Measurements from ENCODE around the gene TEAD2.
"Not testable (repeated sequence)": the region's sequence is repeated elsewhere in the genome, so short reads cannot be mapped to it uniquely, and the experiment has no call there.

Gene TEAD2

DNA sequence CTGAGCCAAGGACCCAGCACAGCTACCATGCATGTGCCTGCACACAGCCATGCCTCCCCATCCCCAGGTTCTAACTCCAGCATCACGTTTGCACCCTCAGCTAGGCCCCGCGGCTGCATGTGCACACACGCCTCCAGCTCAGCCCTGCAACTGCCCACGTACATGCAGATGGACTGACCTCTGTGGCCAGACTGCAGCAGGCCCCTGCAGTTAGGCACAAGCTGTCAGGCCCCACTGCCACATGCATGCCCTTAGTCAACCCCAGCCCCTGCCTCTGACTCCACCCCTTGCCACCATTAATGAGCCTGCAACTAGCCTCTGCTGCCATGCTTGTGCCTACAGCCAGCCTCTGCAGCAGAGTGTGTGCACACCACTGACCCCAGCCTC is 60.4 kb downstream of the TEAD2 start:
- no peaks in the 10 kb centered on the region for H3K36me3 ChIP-seq (ENCODE audit: low read length)
- 0 out of 2 replicates have a peak, but pooled peaks cover 5% of the 10 kb centered on the region for H3F3A ChIP-seq (ENCODE audit: insufficient read depth)
- TF ChIP-seq, protein P1, sequence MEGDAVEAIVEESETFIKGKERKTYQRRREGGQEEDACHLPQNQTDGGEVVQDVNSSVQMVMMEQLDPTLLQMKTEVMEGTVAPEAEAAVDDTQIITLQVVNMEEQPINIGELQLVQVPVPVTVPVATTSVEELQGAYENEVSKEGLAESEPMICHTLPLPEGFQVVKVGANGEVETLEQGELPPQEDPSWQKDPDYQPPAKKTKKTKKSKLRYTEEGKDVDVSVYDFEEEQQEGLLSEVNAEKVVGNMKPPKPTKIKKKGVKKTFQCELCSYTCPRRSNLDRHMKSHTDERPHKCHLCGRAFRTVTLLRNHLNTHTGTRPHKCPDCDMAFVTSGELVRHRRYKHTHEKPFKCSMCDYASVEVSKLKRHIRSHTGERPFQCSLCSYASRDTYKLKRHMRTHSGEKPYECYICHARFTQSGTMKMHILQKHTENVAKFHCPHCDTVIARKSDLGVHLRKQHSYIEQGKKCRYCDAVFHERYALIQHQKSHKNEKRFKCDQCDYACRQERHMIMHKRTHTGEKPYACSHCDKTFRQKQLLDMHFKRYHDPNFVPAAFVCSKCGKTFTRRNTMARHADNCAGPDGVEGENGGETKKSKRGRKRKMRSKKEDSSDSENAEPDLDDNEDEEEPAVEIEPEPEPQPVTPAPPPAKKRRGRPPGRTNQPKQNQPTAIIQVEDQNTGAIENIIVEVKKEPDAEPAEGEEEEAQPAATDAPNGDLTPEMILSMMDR (IDR thresholded peaks at IDR 0.05; ENCODE audit: insufficient read depth, low read length, poor library complexity, severe bottlenecking), result no peak
- no peak for TF ChIP-seq EZH2phosphoT487 (conservative IDR thresholded peaks at IDR 0.05; ENCODE audit: low read length)
- no peak overlapping the region for H2AFZ ChIP-seq (ENCODE audit: low read depth, low read length, severe bottlenecking)
- H3K9me3 ChIP-seq (ENCODE audit: insufficient read depth, low read length), result no peaks in the 10 kb centered on the region
- H3K4me3 ChIP-seq (ENCODE audit: insufficient read depth, low read length, poor library complexity, severe bottlenecking), result no peak overlapping the region
- no peak overlapping the region for H3K4me2 ChIP-seq (ENCODE audit: low read depth, low read length, poor library complexity, severe bottlenecking)
- H3K27me3 ChIP-seq (ENCODE audit: low read length), result no peaks in the 10 kb centered on the region
- H3K9me2 ChIP-seq (replicated peaks; ENCODE audit: insufficient read depth, low read length), result no peaks in the 10 kb centered on the region
- no peak overlapping the region for H3K9ac ChIP-seq (ENCODE audit: low read length)
- no peaks in the 10 kb centered on the region for H3K79me2 ChIP-seq (ENCODE audit: insufficient read depth, low read length)
- H3K27ac ChIP-seq (ENCODE audit: low read depth, low read length), result no peak overlapping the region
- H4K20me1 ChIP-seq (ENCODE audit: low read depth, low read length), result no peaks in the 10 kb centered on the region

DNA sequence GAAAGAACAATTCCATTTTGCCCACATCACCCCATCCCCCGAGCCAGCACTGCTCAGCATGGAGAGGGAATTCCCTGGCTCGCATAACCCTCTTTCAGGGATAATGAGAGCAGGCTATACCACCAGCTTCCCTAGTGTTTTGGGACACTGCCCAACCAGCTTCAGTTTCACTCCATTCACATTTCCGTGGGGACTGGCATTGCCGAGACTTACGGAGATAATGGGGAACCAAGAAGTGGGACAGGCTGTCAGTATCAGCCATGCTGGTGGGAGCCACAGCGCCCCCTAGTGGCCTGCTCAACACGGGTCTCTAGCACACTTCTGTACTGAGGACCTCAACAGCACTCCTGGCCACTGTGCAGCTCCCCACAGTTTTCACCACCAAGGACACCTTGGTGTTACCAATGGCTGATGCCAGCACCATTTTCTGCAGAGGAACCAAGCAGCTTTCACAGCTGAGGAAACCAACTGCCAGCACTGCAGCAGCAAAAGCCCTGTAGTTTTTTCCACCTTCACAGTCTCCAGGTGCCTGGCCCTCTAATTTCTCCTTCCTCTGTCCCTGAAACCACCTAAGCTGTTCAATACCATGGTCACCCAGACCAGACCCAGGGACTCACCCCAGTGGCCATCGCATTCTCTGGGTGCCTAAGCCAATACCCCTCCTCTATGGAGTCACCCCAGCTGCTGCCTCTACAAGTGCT is 60.9 kb downstream of the TEAD2 start:
- no peak overlapping the region for H2AFZ ChIP-seq (ENCODE audit: low read depth, low read length, severe bottlenecking)
- no peaks in the 10 kb centered on the region for H4K20me1 ChIP-seq (ENCODE audit: low read depth, low read length)
- no peak overlapping the region for H3K9ac ChIP-seq (ENCODE audit: low read length)
- no peaks in the 10 kb centered on the region for H3K36me3 ChIP-seq (ENCODE audit: low read length)
- H3K79me2 ChIP-seq (ENCODE audit: insufficient read depth, low read length), result no peaks in the 10 kb centered on the region
- TF ChIP-seq, protein P1 (IDR thresholded peaks at IDR 0.05; ENCODE audit: insufficient read depth, low read length, poor library complexity, severe bottlenecking), result peak; percentile 60
- TF ChIP-seq EZH2phosphoT487 (conservative IDR thresholded peaks at IDR 0.05; ENCODE audit: low read length), result no peak
- peak overlapping the region; percentile 16 for H3K4me2 ChIP-seq (ENCODE audit: low read depth, low read length, poor library complexity, severe bottlenecking)
- H3K9me2 ChIP-seq (replicated peaks; ENCODE audit: insufficient read depth, low read length), result no peaks in the 10 kb centered on the region
- H3F3A ChIP-seq (ENCODE audit: insufficient read depth), result 0 out of 2 replicates have a peak, but pooled peaks cover 5% of the 10 kb centered on the region
- H3K27ac ChIP-seq (ENCODE audit: low read depth, low read length), result no peak overlapping the region
- no peaks in the 10 kb centered on the region for H3K27me3 ChIP-seq (ENCODE audit: low read length)
- no peaks in the 10 kb centered on the region for H3K9me3 ChIP-seq (ENCODE audit: insufficient read depth, low read length)
- no peak overlapping the region for H3K4me3 ChIP-seq (ENCODE audit: insufficient read depth, low read length, poor library complexity, severe bottlenecking)

DNA sequence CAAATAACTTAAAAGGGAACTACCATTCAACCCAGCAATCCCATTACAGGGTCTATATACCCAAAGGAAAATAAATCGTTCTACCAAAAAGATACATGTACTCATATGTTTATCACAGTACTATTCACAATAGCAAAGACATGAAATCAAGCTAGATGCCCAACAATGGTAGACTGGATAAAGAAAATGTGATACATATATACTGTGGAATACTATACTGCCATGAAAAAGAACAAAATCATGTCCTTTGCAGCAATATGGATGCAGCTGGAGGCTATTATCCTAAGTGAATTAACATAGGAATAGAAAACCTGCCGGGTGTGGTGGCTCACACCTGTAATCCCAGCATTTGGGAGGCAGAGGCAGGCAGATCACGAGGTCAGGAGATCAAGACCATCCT is 63.6 kb downstream of the TEAD2 start:
- H3K9me3 ChIP-seq (ENCODE audit: insufficient read depth, low read length); H3K79me2 ChIP-seq (ENCODE audit: insufficient read depth, low read length); H3K9ac ChIP-seq (ENCODE audit: low read length): not testable (repeated sequence)

DNA sequence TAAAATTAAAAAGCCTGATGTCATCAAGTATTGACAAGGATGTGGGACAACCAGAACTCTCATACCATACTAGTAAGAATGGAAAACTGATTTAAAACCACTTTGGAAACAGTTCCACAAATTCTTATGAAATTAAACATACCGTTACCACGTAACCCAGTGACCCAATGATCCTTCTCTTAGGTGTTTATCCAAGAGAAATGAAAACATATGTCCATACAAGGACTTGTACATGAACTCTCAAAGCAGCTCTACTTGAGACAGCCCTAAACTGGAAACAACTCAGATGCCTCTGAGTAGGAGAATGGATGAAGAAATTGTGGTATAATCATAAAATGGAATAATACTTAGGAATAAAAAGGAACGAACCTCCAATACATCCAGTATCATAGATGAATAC is 64.8 kb downstream of the TEAD2 start:
- Histone ChIP-seq H3K27ac (ENCODE audit: low read depth, low read length) (no peak overlapping the region), H3K79me2 (ENCODE audit: insufficient read depth, low read length) (no peaks in the 10 kb centered on the region), H3K9me3 (ENCODE audit: insufficient read depth, low read length) (no peaks in the 10 kb centered on the region), H3K9me2 (replicated peaks; ENCODE audit: insufficient read depth, low read length) (no peaks in the 10 kb centered on the region), H3K27me3 (ENCODE audit: low read length) (no peaks in the 10 kb centered on the region), H3K4me3 (ENCODE audit: insufficient read depth, low read length, poor library complexity, severe bottlenecking) (no peak overlapping the region), H3K4me2 (ENCODE audit: low read depth, low read length, poor library complexity, severe bottlenecking) (no peak overlapping the region), H3K36me3 (ENCODE audit: low read length) (no peaks in the 10 kb centered on the region), H3F3A (ENCODE audit: insufficient read depth) (0 out of 2 replicates have a peak, but pooled peaks cover 5% of the 10 kb centered on the region), H2AFZ (ENCODE audit: low read depth, low read length, severe bottlenecking) (no peak overlapping the region), H3K9ac (ENCODE audit: low read length) (no peak overlapping the region), H4K20me1 (ENCODE audit: low read depth, low read length) (no peaks in the 10 kb centered on the region)
- TF ChIP-seq, protein P1 (IDR thresholded peaks at IDR 0.05; ENCODE audit: insufficient read depth, low read length, poor library complexity, severe bottlenecking), result no peak
- TF ChIP-seq EZH2phosphoT487 (conservative IDR thresholded peaks at IDR 0.05; ENCODE audit: low read length), result no peak

More for the DNA sequence above, 63.6 kb downstream of the TEAD2 start:
- not testable (repeated sequence) for H3K4me2 ChIP-seq (ENCODE audit: low read depth, low read length, poor library complexity, severe bottlenecking); H3K9me2 ChIP-seq (replicated peaks; ENCODE audit: insufficient read depth, low read length); H3F3A ChIP-seq (ENCODE audit: insufficient read depth); H3K27ac ChIP-seq (ENCODE audit: low read depth, low read length); H3K27me3 ChIP-seq (ENCODE audit: low read length); H3K36me3 ChIP-seq (ENCODE audit: low read length); H3K4me3 ChIP-seq (ENCODE audit: insufficient read depth, low read length, poor library complexity, severe bottlenecking); H2AFZ ChIP-seq (ENCODE audit: low read depth, low read length, severe bottlenecking); H4K20me1 ChIP-seq (ENCODE audit: low read depth, low read length)

All from SU-DHL-6 (cell line).